ENCODE data around the gene UTP18. TPM values are rescaled to one million over a fixed set of nuclear protein-coding genes. Genes with fewer than 3 reads are reported as not detected.

Gene UTP18
- total and polyA plus RNA-seq, 9 of the 15 experiments (the other 6 are each of a cell fraction or from before 2014, with no cell fraction given) = 31.1 to 99.2 (median 66.7) TPM

DNA sequence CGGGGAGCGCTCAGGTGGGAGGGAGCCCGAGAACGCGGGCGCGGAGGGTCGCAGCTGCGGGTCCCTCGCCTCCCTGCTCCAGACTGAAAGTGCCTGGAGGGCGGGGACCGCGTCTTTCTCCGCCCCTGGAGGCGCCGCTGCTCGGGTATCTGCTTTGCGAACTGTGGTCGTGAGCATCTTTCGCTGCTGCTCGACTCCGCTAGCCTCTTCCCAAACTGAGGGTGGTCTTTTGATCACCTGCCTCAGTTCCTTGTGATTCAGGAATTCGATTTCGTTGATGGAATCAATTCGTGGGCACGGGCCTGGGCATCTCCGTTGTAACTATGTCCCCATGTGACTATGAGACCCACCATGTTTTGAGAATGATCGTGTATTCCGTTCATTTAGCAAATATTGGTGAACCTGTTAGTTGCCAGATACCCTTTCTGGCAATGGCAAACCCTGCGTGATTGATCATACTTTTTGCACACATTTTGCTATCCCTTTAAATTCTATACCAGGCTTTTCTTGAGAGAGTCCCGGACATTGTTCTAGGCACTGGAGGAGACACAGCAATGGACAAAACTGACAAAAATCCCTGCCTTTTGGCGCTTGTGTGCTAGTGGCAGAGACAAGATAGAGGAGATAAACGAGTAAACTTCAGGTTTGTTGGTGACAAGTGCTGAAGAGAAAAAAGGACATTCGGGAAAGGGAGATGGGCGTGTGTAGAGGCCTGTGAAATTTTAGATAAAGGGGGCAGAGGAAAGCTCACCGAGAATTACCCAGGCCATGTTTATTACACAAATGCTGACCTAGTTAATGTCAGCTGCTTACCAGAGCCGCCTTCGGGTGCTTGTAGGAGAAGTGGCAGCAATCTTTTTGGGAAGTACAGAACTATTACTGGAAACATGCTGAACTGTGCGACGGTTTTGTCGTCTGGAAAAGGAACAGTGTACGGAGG, 948 bp downstream of the UTP18 start (continued):
- TF ChIP-seq ZNF511 (CRISPR knock-in tag; IDR thresholded peaks at IDR 0.05) (no peak), MCM2 (IDR thresholded peaks at IDR 0.05; ENCODE audit: low read depth) (no peak), KLF6 (CRISPR knock-in tag; IDR thresholded peaks at IDR 0.05; ENCODE audit: borderline replicate concordance) (no peak), ERF (CRISPR knock-in tag; IDR thresholded peaks at IDR 0.05) (no peak), ZBTB8A (IDR thresholded peaks at IDR 0.05; ENCODE audit: partially characterized antibody) (no peak), ADNP (tag; IDR thresholded peaks at IDR 0.05) (no peak), IRF9 (tag; IDR thresholded peaks at IDR 0.05) (no peak), ZNF449 (CRISPR knock-in tag; IDR thresholded peaks at IDR 0.05) (no peak), NKRF (IDR thresholded peaks at IDR 0.05; ENCODE audit: borderline replicate concordance) (no peak), KLF16 (IDR thresholded peaks at IDR 0.05) (no peak), RFX1 (IDR thresholded peaks at IDR 0.05) (no peak), ZNF253 (CRISPR knock-in tag; conservative IDR thresholded peaks at IDR 0.05) (no peak), ZNF668 (CRISPR knock-in tag; IDR thresholded peaks at IDR 0.05) (no peak), MTA1 (IDR thresholded peaks at IDR 0.05; ENCODE audit: borderline replicate concordance) (no peak), ZNF79 (CRISPR knock-in tag; IDR thresholded peaks at IDR 0.05; ENCODE audit: low read depth) (no peak), ZNF175 (CRISPR knock-in tag; IDR thresholded peaks at IDR 0.05; ENCODE audit: low read depth) (no peak), TCFL5 (CRISPR knock-in tag; conservative IDR thresholded peaks at IDR 0.05) (no peak), ZBTB1 (CRISPR knock-in tag; IDR thresholded peaks at IDR 0.05; ENCODE audit: borderline replicate concordance, low read depth) (no peak), BACH1 (tag; IDR thresholded peaks at IDR 0.05) (no peak), NR2F6 (CRISPR knock-in tag; IDR thresholded peaks at IDR 0.05) (no peak), GATA2 (CRISPR knock-in tag; IDR thresholded peaks at IDR 0.05) (no peak), FOXK2 (conservative IDR thresholded peaks at IDR 0.05 in 1 of 2, IDR thresholded peaks at IDR 0.05 in 1 of 2; ENCODE audit: low read depth in 2 of 2) (0 out of 4 replicates have a peak, but pooled peaks of 1 of the 2 experiments have one; percentile 19)
- TF ChIP-seq, protein P1, sequence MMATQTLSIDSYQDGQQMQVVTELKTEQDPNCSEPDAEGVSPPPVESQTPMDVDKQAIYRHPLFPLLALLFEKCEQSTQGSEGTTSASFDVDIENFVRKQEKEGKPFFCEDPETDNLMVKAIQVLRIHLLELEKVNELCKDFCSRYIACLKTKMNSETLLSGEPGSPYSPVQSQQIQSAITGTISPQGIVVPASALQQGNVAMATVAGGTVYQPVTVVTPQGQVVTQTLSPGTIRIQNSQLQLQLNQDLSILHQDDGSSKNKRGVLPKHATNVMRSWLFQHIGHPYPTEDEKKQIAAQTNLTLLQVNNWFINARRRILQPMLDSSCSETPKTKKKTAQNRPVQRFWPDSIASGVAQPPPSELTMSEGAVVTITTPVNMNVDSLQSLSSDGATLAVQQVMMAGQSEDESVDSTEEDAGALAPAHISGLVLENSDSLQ (IDR thresholded peaks at IDR 0.05) = 0 out of 2 replicates have a peak, but pooled peaks have one; percentile 13
